Kidney (tissue), 14 donors: ENCODE results near the gene RAE1. TPM values are rescaled to one million over a fixed set of nuclear protein-coding genes. Genes with fewer than 3 reads are reported as not detected.

Experiments used
- DNase-seq, 5 donors: peaks; one replicate each; pipeline ENCODE4 v3.0.0-alpha.2; 2013 to 2020
- FAIRE-seq: peaks from 2 replicates; lab custom pipeline; 2012; peaks lifted over from hg19 to GRCh38; lab: Jason Lieb, UNC
- H3K27ac ChIP-seq, 2 donors: one replicate each; pipeline ENCODE4 v1.7.0; 2013; ENCODE audit warnings: low read depth in 2 of 2, low read length in 2 of 2, inconsistent platforms in 1 of 2
- H3K27me3 ChIP-seq: one replicate; pipeline ENCODE4 v1.7.1; 2013; ENCODE audit warnings: low read length, inconsistent platforms; ENCODE audit not compliant: control insufficient read depth, insufficient read depth
- H3K36me3 ChIP-seq, 3 donors: one replicate each; pipeline versions ENCODE4 v1.7.0 to v1.7.1; 2013; ENCODE audit warnings: low read length in 3 of 3, control low read depth in 1 of 3, inconsistent platforms in 1 of 3; ENCODE audit not compliant: insufficient read depth in 3 of 3, control insufficient read depth in 2 of 3
- H3K4me1 ChIP-seq, 3 donors: one replicate each; pipeline versions ENCODE4 v1.7.0 to v1.7.1; 2013; ENCODE audit warnings: low read length in 3 of 3, inconsistent platforms in 1 of 3, low read depth in 1 of 3; ENCODE audit not compliant: control insufficient read depth in 2 of 3, insufficient read depth in 2 of 3
- H3K4me3 ChIP-seq, 3 donors: one replicate each; pipeline versions ENCODE4 v1.7.0 to v1.8.1; 2013; ENCODE audit warnings: low read length in 3 of 3, control low read depth in 1 of 3, inconsistent platforms in 1 of 3
- H3K9ac ChIP-seq, 3 donors: one replicate each; pipeline versions ENCODE4 v1.7.0 to v1.7.1; 2013; ENCODE audit warnings: low read length in 3 of 3, control low read depth in 1 of 3, inconsistent platforms in 1 of 3
- H3K9me3 ChIP-seq, 3 donors: one replicate each; pipeline versions ENCODE4 v1.7.0 to v1.7.1; 2013; ENCODE audit warnings: low read length in 3 of 3, control low read depth in 1 of 3, inconsistent platforms in 1 of 3; ENCODE audit not compliant: control insufficient read depth in 2 of 3, insufficient read depth in 1 of 3
- CTCF ChIP-seq: IDR thresholded peaks from 3 replicates; pipeline ENCODE4 v1.5.1; 2012; ENCODE audit warnings: mild to moderate bottlenecking, moderate library complexity, borderline replicate concordance; ENCODE audit not compliant: insufficient read depth; ENCODE audit errors: extremely low read depth
- intact Hi-C: fragments of 100-400 bp; cut with DNase I; formaldehyde crosslinking; loops from one replicate; pipeline ENCODE4 v1.11.1; 2022
- polyA plus RNA-seq: library from polyadenylated mRNA; stranded (reverse); fragments of 350-450 nt; fragmentation: Illumina TruSeq; extraction: RNeasy Lipid Tissue Mini Kit (QIAGEN cat#74804); gene quantifications from one replicate; pipeline ENCODE4 v1.2.3, GENCODE V29; 2014; ENCODE audit warnings: low read depth, low replicate concordance; ENCODE audit not compliant: insufficient read depth
- total RNA-seq: library from RNA; stranded (reverse); fragmentation: NEBNext Ultra II Directional; extraction: Animal tissue kit (Norgen Biotek cat#: 25700); gene quantifications from one replicate; pipeline ENCODE4 v1.2.1, GENCODE V29; 2021
- donor health status: control.
- donor health status: control.
- donor health status: control.
- donor health status: control.
- donor health status: control.
- donor health status: DM: yes; HTN: yes; CAD: no.
- donor health status: Normal renal cell carcinoma (clear cell type).

Gene RAE1
- total and polyA plus RNA-seq, 2 donors from 2014 or later: 19.5 to 26.3 TPM

- DNase-seq (peak in 1 of 5 donors; percentile 15), FAIRE-seq (no peak)
- H3K36me3 ChIP-seq: peaks cover 8 to 21% (median 18%) of the 10 kb centered on the region in 3 donors
- peak overlapping the region in 2 of 3 donors; percentile 16 to 96 for H3K4me3 ChIP-seq
- no peaks in the 10 kb centered on the region for H3K9me3 ChIP-seq
- no peak overlapping the region for H3K27ac ChIP-seq
- H3K9ac ChIP-seq: peak overlapping the region in 1 of 3 donors; percentile 90
- no peaks in the 10 kb centered on the region for H3K27me3 ChIP-seq
- intact Hi-C loops: no loop called here
- no peak for TF ChIP-seq CTCF
- peaks cover 0 to 7% (median 4%) of the 10 kb centered on the region in 3 donors for H3K4me1 ChIP-seq
Measured at GRCh38 chr20:57352305-57352704, 1.2 kb downstream of the RAE1 start.

GRCh38 chr20:57353351-57353750 lies 2.3 kb downstream of the RAE1 start:
- Histone ChIP-seq H3K9ac (no peak overlapping the region), H3K4me1 (peaks cover 0 to 7% (median 4%) of the 10 kb centered on the region in 3 donors), H3K27ac (no peak overlapping the region), H3K4me3 (no peak overlapping the region), H3K9me3 (no peaks in the 10 kb centered on the region), H3K36me3 (peaks cover 8 to 22% (median 18%) of the 10 kb centered on the region in 3 donors), H3K27me3 (no peaks in the 10 kb centered on the region)
- TF ChIP-seq CTCF: no peak
- FAIRE-seq (no peak), DNase-seq (no peak)
- intact Hi-C loops: no loop called here

DNA sequence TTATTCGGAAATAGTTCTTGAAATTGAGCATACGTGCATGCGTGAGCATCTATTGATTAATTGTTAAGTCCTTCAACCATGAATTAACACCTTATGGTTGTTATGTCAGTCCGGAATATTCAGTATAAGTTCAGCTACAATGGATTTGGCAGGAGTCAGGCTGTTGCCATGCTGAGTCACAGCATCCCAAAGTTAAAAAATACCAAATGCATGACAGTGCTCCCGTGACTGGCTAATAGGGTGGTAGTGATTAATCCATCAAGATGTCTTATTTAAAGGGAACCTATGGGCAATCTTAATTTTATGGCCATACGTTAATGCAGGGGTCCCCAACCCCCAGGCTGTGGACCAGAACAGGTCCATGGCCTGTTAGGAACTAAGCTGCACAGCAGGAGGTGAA lies 10.5 kb downstream of the RAE1 start:
- intact Hi-C loops: no loop called here
- no peak overlapping the region for H3K4me3 ChIP-seq
- H3K27ac ChIP-seq: no peak overlapping the region
- no peak for TF ChIP-seq CTCF
- H3K9me3 ChIP-seq: no peaks in the 10 kb centered on the region
- H3K9ac ChIP-seq: no peak overlapping the region
- DNase-seq: no peak
- no peaks in the 10 kb centered on the region for H3K4me1 ChIP-seq
- FAIRE-seq: no peak
- H3K36me3 ChIP-seq: peaks cover 9 to 24% (median 17%) of the 10 kb centered on the region in 3 donors
- no peaks in the 10 kb centered on the region for H3K27me3 ChIP-seq

- Histone ChIP-seq H3K27me3 (no peaks in the 10 kb centered on the region), H3K4me3 (no peak overlapping the region), H3K9ac (no peak overlapping the region), H3K36me3 (peaks cover 15 to 42% (median 33%) of the 10 kb centered on the region in 3 donors), H3K4me1 (no peaks in the 10 kb centered on the region), H3K27ac (no peak overlapping the region), H3K9me3 (no peaks in the 10 kb centered on the region)
- no peak for TF ChIP-seq CTCF
- intact Hi-C loops: no loop called here
- no peak for FAIRE-seq
- no peak for DNase-seq
Measured at GRCh38 chr20:57364451-57364850, 13.4 kb downstream of the RAE1 start.
